Measurements from ENCODE around the gene RASSF1. TPM values are rescaled to one million over a fixed set of nuclear protein-coding genes. Genes with fewer than 3 reads are reported as not detected.

RASSF1 gene
- total and polyA plus RNA-seq, 2 of the 13 experiments (the other 11 are each of a cell fraction or from before 2014, with no cell fraction given): 10.2 to 27.5 TPM

DNA sequence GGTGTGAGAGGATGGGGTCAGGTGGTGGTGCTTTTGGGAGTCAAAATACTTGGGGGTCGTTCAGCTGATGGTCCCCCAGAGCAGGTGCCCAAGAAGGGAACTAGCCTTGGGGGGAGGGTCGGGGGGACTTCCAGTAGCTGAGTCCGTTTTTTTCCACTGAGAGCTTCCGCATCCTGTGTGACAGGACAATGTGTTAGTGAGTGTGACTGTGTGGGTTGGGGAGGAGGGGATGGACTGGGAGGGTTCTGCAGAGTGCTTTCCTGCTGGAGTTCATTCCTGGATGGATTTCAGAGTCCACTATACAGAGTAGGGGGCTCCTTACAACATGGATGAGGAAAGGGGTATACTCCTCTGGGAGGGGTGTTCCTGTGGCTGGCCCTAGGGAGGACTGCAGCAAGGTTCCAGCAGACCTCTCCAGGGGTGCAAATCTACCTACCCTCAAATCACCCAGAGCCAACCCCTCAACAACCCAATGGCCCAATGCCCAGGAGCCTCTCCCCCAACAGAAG lies 17.5 kb downstream of the RASSF1 start:
- 56% methylated on average over 4 of the region's 4 CpGs for WGBS (ENCODE audit: low lambda C conversion rate)
- peak overlapping the region; percentile 94 for H3K4me2 ChIP-seq (ENCODE audit: low read depth, low read length)
- peak; percentile 56 for TF ChIP-seq SAP130 (CRISPR knock-in tag; IDR thresholded peaks at IDR 0.05; ENCODE audit: low read depth)
- 0 out of 2 replicates have a peak, but pooled peaks have one; percentile 17 for TF ChIP-seq MAX (IDR thresholded peaks at IDR 0.05)
- TF ChIP-seq FOXA1 (IDR thresholded peaks at IDR 0.05): no peak
- no peak for TF ChIP-seq FOXA1 (CRISPR knock-in tag; IDR thresholded peaks at IDR 0.05)
- TF ChIP-seq POLR2G (IDR thresholded peaks at IDR 0.05; ENCODE audit: low read depth, low read length): 0 out of 2 replicates have a peak, but pooled peaks have one; percentile 13
- 0 out of 2 replicates have a peak, but pooled peaks have one; percentile 18 for TF ChIP-seq ARNTL (CRISPR knock-in tag; IDR thresholded peaks at IDR 0.05)
- 0 out of 2 replicates have a peak, but pooled peaks have one; percentile 10 for TF ChIP-seq HDAC1 (CRISPR knock-in tag; IDR thresholded peaks at IDR 0.05)
- 0 out of 2 replicates have a peak, but pooled peaks have one; percentile 3 for TF ChIP-seq ZNF383 (CRISPR knock-in tag; IDR thresholded peaks at IDR 0.05; ENCODE audit: borderline replicate concordance)
- TF ChIP-seq ZNF263 (CRISPR knock-in tag; IDR thresholded peaks at IDR 0.05): peak; percentile 48; the same call in 1 of the 2 replicates
- TF ChIP-seq ZNF543 (CRISPR knock-in tag; IDR thresholded peaks at IDR 0.05): 0 out of 2 replicates have a peak, but pooled peaks have one; percentile 10
- TF ChIP-seq MED13 (CRISPR knock-in tag; IDR thresholded peaks at IDR 0.05): 0 out of 2 replicates have a peak, but pooled peaks have one; percentile 34
- TF ChIP-seq HMGXB3 (CRISPR knock-in tag; IDR thresholded peaks at IDR 0.05; ENCODE audit: borderline replicate concordance): no peak
- DNase-seq (ENCODE audit: low spot score) (no peak), ATAC-seq (no peak), FAIRE-seq (peak; percentile 44)
- intact Hi-C loops (cut with micrococcal nuclease; ENCODE audit: unreplicated experiment) (no loop called here), in situ Hi-C loops (cut with HindIII; ENCODE audit: extremely low pct_ligation_motif_present, low pct_unique_long_range_greater_than_20kb) (loop anchor here (5.0 kb wide), 1 partner anchor 61 kb away; no protein-coding TSS in a partner anchor)
- H3K4me1 ChIP-seq (ENCODE audit: insufficient read depth, low read length): peaks cover 71% of the 10 kb centered on the region
- peak overlapping the region in 1 of 3 experiments; percentile 91; a peak in 1 of 6 replicates for H3K4me3 ChIP-seq (replicated peaks in 1 of 3; ENCODE audit: insufficient read depth in 1 of 3, low read depth in 2 of 3, low read length in 3 of 3)
- ChIA-PET POLR2A (interaction anchor here (0.7 to 13.0 kb wide), 7 partner anchors 13 to 60 kb away, joined by 3 to 222 read pairs (median 11); partner anchors contain the start of genes CYB561D2, HYAL1, HYAL3 and IFRD2), CTCF (ENCODE audit: low intra/inter-chr PET ratio, low total read pairs) (interaction anchor here (2.3 kb wide), 1 partner anchor 20 kb away, joined by 15 read pairs; the partner anchor contains the start of gene HYAL1)
- H3K79me2 ChIP-seq (ENCODE audit: insufficient read depth, low read length): peaks cover 38% of the 10 kb centered on the region
- no peaks in the 10 kb centered on the region; a peak in 1 of 5 replicates for H3K27me3 ChIP-seq (ENCODE audit: control insufficient read depth in 1 of 2, insufficient read depth in 2 of 2, low read length in 2 of 2)
- H3K9ac ChIP-seq (ENCODE audit: insufficient read depth, low read depth, low read length): peak overlapping the region; percentile 99
- no peaks in the 10 kb centered on the region for H4K20me1 ChIP-seq (ENCODE audit: insufficient read depth, low read length)
- BruUV-seq (replicated peaks): no TSS peak
- peaks cover 7 to 26% of the 10 kb centered on the region in 2 experiments for H3K36me3 ChIP-seq (replicated peaks in 1 of 2; ENCODE audit: control insufficient read depth in 1 of 2, insufficient read depth in 2 of 2, low read length in 2 of 2)
- H2AFZ ChIP-seq (ENCODE audit: low read length): no peak overlapping the region
- peak overlapping the region; percentile 100 for H3K27ac ChIP-seq (ENCODE audit: extremely low read length, insufficient read depth, low read length)
- no peaks in the 10 kb centered on the region for H3K9me3 ChIP-seq (ENCODE audit: low read length)
